Caco-2 (cell line): ENCODE data around the gene LGALS7B. TPM values are rescaled to one million over a fixed set of nuclear protein-coding genes. Genes with fewer than 3 reads are reported as not detected.
A peak's percentile ranks its signal among the peaks of the same experiment; 100 is the strongest.

ENCODE experiments used
- BruUV-seq: library from RNA; stranded (reverse); fragments of 400-500 nt; replicated peaks from 2 replicates; lab custom pipeline; 2021; lab: Mats Ljungman, UMichigan
- CTCF ChIA-PET: fragments of 300-600 bp; sonication (Branson Sonifier 250); formaldehyde crosslinking; loops from one replicate; lab custom pipeline; 2022; ENCODE audit warnings: antibody characterized with exemption; lab: Charles Lee
- POLR2A ChIA-PET: fragments of 300-600 bp; sonication (Branson Sonifier 250); formaldehyde crosslinking; loops from one replicate; lab custom pipeline; 2022; ENCODE audit warnings: antibody characterized with exemption; lab: Charles Lee
- DNase-seq, 2 experiments: peaks; one replicate each; pipeline versions ENCODE4 v3.0.0 to v3.0.0-alpha.2; 2020 to 2022
- H3K27me3 ChIP-seq: replicated peaks from 2 replicates; pipeline ENCODE4 v1.6.0; 2011; ENCODE audit warnings: low read length; ENCODE audit not compliant: control insufficient read depth, insufficient read depth
- H3K36me3 ChIP-seq: 2 replicates; pipeline ENCODE4 v1.5.1; 2011; ENCODE audit warnings: low read length; ENCODE audit not compliant: control insufficient read depth, insufficient read depth
- H3K4me1 ChIP-seq: fragments of 250-450 bp; sonication (Bioruptor Pico); 2 replicates; pipeline ENCODE4 v1.5.1; 2020; ENCODE audit warnings: mild to moderate bottlenecking
- H3K4me3 ChIP-seq: 2 replicates; pipeline ENCODE4 v1.5.1; 2011; ENCODE audit warnings: low read depth, mild to moderate bottlenecking, control low read depth, low read length
- H3K9me3 ChIP-seq: fragments of 250-450 bp; sonication (Bioruptor Pico); 2 replicates; pipeline ENCODE4 v1.5.1; 2020; ENCODE audit warnings: mild to moderate bottlenecking, moderate library complexity
- H3K27ac Mint-ChIP-seq: one replicate; pipeline ENCODE4 v1.8.0; 2022; ENCODE audit warnings: mixed read lengths; ENCODE audit not compliant: unreplicated experiment
- H3K27me3 Mint-ChIP-seq: one replicate; pipeline ENCODE4 v1.8.0; 2022; ENCODE audit warnings: mixed read lengths; ENCODE audit not compliant: insufficient read depth, unreplicated experiment
- H3K36me3 Mint-ChIP-seq: one replicate; pipeline ENCODE4 v1.8.0; 2022; ENCODE audit warnings: mild to moderate bottlenecking, mixed read lengths; ENCODE audit not compliant: insufficient read depth, unreplicated experiment
- H3K4me1 Mint-ChIP-seq: one replicate; pipeline ENCODE4 v1.8.0; 2022; ENCODE audit warnings: low read depth, mixed read lengths; ENCODE audit not compliant: unreplicated experiment
- H3K4me3 Mint-ChIP-seq: one replicate; pipeline ENCODE4 v1.8.0; 2022; ENCODE audit warnings: mild to moderate bottlenecking, moderate library complexity, mixed read lengths; ENCODE audit not compliant: unreplicated experiment
- H3K9me3 Mint-ChIP-seq: one replicate; pipeline ENCODE4 v1.8.0; 2022; ENCODE audit warnings: mixed read lengths; ENCODE audit not compliant: unreplicated experiment
- intact Hi-C: fragments of 100-400 bp; cut with micrococcal nuclease; formaldehyde crosslinking; loops from one replicate; pipeline ENCODE4 v1.10.0; 2022; ENCODE audit not compliant: unreplicated experiment
- total RNA-seq: library from RNA; stranded (reverse); gene quantifications from 2 replicates; pipeline ENCODE4 v1.2.3, GENCODE V29; 2022
- TF ChIP-seq, protein P1 (sequence below), 2 experiments: fragments of 200-600 bp in 1 of 2; IDR thresholded peaks; 1 replicate in 1 of 2; 2 replicates in 1 of 2; pipeline versions ENCODE4 v1.5.1 to v1.8.0; 2011 to 2022; ENCODE audit warnings: antibody characterized with exemption in 1 of 2, control low read depth in 1 of 2, inconsistent platforms in 1 of 2, low read depth in 1 of 2, low read length in 1 of 2, mild to moderate bottlenecking in 1 of 2, moderate library complexity in 1 of 2; ENCODE audit not compliant: insufficient read depth in 1 of 2, severe bottlenecking in 1 of 2, unreplicated experiment in 1 of 2

LGALS7B gene
- total RNA-seq, 1 experiment from 2014 or later = not detected

DNA sequence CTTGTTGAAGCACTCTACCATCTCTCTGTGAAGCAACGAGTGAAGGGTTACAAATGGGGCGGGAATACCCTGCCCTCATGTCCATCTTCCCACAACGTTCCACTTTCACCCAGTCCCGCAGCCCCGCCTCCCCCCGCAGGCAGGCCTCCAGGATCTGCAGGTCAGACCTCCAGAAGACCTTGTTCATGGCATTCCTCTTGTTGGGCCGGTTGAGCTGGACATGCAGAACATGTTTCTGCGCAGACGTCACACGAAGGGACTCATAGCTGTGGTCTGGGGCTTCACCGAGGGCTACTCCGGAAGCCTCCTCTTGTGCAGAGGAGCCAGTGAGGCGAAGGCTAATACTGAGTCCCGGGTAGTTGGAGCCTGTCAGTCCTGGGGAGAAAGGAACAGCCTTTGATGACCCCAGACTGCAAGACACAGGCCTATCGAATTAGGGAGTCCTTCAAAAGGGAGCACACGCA lies 42.2 kb downstream of the LGALS7B start:
- Mint-ChIP-seq H3K4me3 (peak overlapping the region; percentile 71), H3K27ac (peak overlapping the region; percentile 97), H3K4me1 (peaks cover 13% of the 10 kb centered on the region), H3K36me3 (peaks cover 95% of the 10 kb centered on the region), H3K27me3 (no peaks in the 10 kb centered on the region), H3K9me3 (no peaks in the 10 kb centered on the region)
- ChIA-PET POLR2A (interaction anchor here (0.5 to 3.1 kb wide), 12 partner anchors 9 to 428 kb away, joined by 3 to 33 read pairs (median 4); partner anchors contain the start of genes FAM98C, MRPS12, NFKBIB and SARS2), CTCF (interaction anchor here (1.0 to 1.8 kb wide), 3 partner anchors 12 to 197 kb away, joined by 3 to 8 read pairs (median 4); partner anchors contain the start of genes MRPS12 and SARS2)
- H3K36me3 ChIP-seq = peaks cover 1% of the 10 kb centered on the region; the same call in 1 of the 2 replicates
- TSS peak; percentile 66 for BruUV-seq
- peak overlapping the region; percentile 72 for H3K4me3 ChIP-seq
- TF ChIP-seq, protein P1, sequence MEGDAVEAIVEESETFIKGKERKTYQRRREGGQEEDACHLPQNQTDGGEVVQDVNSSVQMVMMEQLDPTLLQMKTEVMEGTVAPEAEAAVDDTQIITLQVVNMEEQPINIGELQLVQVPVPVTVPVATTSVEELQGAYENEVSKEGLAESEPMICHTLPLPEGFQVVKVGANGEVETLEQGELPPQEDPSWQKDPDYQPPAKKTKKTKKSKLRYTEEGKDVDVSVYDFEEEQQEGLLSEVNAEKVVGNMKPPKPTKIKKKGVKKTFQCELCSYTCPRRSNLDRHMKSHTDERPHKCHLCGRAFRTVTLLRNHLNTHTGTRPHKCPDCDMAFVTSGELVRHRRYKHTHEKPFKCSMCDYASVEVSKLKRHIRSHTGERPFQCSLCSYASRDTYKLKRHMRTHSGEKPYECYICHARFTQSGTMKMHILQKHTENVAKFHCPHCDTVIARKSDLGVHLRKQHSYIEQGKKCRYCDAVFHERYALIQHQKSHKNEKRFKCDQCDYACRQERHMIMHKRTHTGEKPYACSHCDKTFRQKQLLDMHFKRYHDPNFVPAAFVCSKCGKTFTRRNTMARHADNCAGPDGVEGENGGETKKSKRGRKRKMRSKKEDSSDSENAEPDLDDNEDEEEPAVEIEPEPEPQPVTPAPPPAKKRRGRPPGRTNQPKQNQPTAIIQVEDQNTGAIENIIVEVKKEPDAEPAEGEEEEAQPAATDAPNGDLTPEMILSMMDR (IDR thresholded peaks at IDR 0.05; ENCODE audit: insufficient read depth in 1 of 2, low read depth in 1 of 2, low read length in 1 of 2, severe bottlenecking in 1 of 2, unreplicated experiment in 1 of 2) = no peak
- peaks cover 22% of the 10 kb centered on the region for H3K4me1 ChIP-seq
- DNase-seq = peak; percentile 91 to 96
- no peaks in the 10 kb centered on the region for H3K27me3 ChIP-seq
- no peaks in the 10 kb centered on the region for H3K9me3 ChIP-seq
- intact Hi-C loops = loop anchor here (1.0 to 2.0 kb wide), 2 partner anchors 32 to 100 kb away; partner anchors contain the start of genes MRPS12 and SARS2

DNA sequence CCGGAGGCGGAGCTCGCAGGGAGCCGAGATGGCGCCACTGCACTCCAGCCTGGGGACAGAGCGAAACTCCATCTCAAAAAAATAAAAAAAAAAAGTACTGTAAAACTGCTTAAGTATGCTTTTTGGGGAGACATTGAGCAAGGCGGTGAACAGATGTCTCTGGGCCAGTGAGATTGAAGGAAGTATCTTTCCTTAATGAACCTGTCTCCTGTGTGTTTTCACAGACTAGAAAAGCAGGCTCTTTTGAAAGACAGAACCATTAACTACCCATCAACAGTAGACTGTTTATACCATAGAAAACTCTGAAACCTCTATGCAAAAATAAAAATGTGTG lies 44.1 kb downstream of the LGALS7B start:
- Mint-ChIP-seq H3K27ac (peak overlapping the region; percentile 97), H3K9me3 (no peaks in the 10 kb centered on the region), H3K4me1 (peaks cover 14% of the 10 kb centered on the region), H3K36me3 (peaks cover 96% of the 10 kb centered on the region), H3K27me3 (no peaks in the 10 kb centered on the region), H3K4me3 (no peak overlapping the region)
- intact Hi-C loops = no loop called here
- no peak for DNase-seq
- TF ChIP-seq, protein P1 (IDR thresholded peaks at IDR 0.05; ENCODE audit: insufficient read depth in 1 of 2, low read depth in 1 of 2, low read length in 1 of 2, severe bottlenecking in 1 of 2, unreplicated experiment in 1 of 2) = no peak
- H3K4me1 ChIP-seq = peaks cover 33% of the 10 kb centered on the region
- no peaks in the 10 kb centered on the region for H3K9me3 ChIP-seq
- CTCF ChIA-PET = interaction anchor here (1.1 kb wide), 1 partner anchor 97 kb away, joined by 5 read pairs; the partner anchor contains the start of genes MRPS12 and SARS2
- no peak overlapping the region for H3K4me3 ChIP-seq
- H3K36me3 ChIP-seq = peaks cover 9% of the 10 kb centered on the region
- POLR2A ChIA-PET = interaction anchor here (0.5 to 3.1 kb wide), 2 partner anchors 16 to 1373 kb away, joined by 3 to 33 read pairs; no protein-coding TSS in a partner anchor
- no peaks in the 10 kb centered on the region for H3K27me3 ChIP-seq
- no TSS peak for BruUV-seq

DNA sequence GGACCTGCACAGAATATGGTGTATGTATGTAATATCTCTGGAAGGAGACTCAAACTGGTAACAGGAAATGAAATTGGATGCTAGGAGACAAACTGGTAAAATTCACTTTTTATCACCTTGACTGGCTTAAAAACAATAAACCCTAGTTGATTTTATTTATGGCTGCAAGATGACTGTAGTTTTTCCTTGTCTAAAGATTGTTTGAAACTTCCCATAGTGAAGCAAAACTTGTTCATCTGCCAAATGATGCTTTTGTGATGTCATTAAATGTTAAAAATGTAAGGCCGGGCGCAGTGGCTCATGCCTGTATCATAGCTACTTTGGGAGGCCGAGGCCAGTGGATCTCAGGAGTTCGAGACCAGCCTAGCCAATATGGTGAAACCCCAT lies 45.1 kb downstream of the LGALS7B start:
- Mint-ChIP-seq H3K9me3 (no peaks in the 10 kb centered on the region), H3K36me3 (peaks cover 96% of the 10 kb centered on the region), H3K4me3 (no peak overlapping the region), H3K27ac (no peak overlapping the region), H3K27me3 (no peaks in the 10 kb centered on the region), H3K4me1 (peaks cover 15% of the 10 kb centered on the region)
- POLR2A ChIA-PET = interaction anchor here (1.0 kb wide), 1 partner anchor 15 kb away, joined by 3 read pairs; no protein-coding TSS in a partner anchor
- H3K4me1 ChIP-seq = peaks cover 36% of the 10 kb centered on the region
- no peaks in the 10 kb centered on the region for H3K9me3 ChIP-seq
- no TSS peak for BruUV-seq
- peaks cover 9% of the 10 kb centered on the region for H3K36me3 ChIP-seq
- TF ChIP-seq, protein P1 (IDR thresholded peaks at IDR 0.05; ENCODE audit: insufficient read depth in 1 of 2, low read depth in 1 of 2, low read length in 1 of 2, severe bottlenecking in 1 of 2, unreplicated experiment in 1 of 2) = no peak
- no peak for DNase-seq
- H3K4me3 ChIP-seq = no peak overlapping the region
- CTCF ChIA-PET = interaction anchor here (1.1 kb wide), 1 partner anchor 96 kb away, joined by 5 read pairs; the partner anchor contains the start of genes MRPS12 and SARS2
- intact Hi-C loops = no loop called here
- H3K27me3 ChIP-seq = no peaks in the 10 kb centered on the region
